ENCODE results near the gene EIF4G3.

DNA sequence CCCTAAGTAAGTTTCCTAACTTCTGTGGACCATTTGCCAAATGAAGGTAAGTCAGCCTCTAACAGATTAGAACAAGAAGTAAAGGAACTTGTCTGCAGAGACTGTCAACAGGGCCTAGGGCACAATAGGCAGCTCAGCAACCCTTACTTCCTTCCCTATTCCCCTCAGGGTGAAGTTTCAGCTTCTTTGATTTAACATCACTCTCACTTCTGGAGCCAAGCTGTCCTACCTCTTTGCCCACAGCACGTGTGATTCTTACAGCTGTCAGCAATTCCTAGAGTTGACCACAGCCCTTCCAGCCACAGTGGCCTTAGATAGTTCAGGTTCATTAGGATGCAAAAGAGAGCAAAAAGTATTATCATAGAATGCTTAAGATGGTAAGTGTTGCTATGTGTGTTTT is 7.6 kb upstream of the EIF4G3 start:
- TF ChIP-seq, protein P1, sequence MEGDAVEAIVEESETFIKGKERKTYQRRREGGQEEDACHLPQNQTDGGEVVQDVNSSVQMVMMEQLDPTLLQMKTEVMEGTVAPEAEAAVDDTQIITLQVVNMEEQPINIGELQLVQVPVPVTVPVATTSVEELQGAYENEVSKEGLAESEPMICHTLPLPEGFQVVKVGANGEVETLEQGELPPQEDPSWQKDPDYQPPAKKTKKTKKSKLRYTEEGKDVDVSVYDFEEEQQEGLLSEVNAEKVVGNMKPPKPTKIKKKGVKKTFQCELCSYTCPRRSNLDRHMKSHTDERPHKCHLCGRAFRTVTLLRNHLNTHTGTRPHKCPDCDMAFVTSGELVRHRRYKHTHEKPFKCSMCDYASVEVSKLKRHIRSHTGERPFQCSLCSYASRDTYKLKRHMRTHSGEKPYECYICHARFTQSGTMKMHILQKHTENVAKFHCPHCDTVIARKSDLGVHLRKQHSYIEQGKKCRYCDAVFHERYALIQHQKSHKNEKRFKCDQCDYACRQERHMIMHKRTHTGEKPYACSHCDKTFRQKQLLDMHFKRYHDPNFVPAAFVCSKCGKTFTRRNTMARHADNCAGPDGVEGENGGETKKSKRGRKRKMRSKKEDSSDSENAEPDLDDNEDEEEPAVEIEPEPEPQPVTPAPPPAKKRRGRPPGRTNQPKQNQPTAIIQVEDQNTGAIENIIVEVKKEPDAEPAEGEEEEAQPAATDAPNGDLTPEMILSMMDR (conservative IDR thresholded peaks at IDR 0.05 in 1 of 2, IDR thresholded peaks at IDR 0.05 in 1 of 2; ENCODE audit: extremely low read depth in 1 of 2, insufficient read depth in 1 of 2, low read depth in 1 of 2, low read length in 2 of 2), result no peak
- no peak for TF ChIP-seq EZH2 (IDR thresholded peaks at IDR 0.05; ENCODE audit: borderline replicate concordance, low read length)
